ENCODE data around the gene GPC6.

GPC6 gene

DNA sequence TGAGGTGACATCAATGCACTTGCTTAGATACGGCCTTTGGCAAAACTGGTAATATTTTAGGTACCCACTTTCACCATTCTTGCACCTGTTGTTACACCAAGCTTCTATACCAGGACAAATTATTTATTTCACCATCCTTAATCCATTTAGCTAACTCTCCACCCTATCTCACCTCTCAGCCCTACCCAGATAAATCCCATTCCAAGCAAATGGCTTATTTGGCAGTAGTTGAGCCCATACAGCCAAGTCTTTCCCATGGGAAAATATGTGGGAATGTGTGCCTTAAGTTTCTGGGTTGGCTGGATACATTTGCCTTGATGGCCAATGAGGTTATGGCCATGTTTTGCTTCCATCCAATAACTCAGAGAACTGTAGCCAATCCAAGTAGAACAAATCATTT is 551.9 kb downstream of the GPC6 start:
- peaks cover 6% of the 10 kb centered on the region for H3K4me1 ChIP-seq
- in situ Hi-C loops (cut with MboI; ENCODE audit: low sequenced_read_pairs), result no loop called here
- H3K27me3 ChIP-seq (ENCODE audit: low read depth), result no peaks in the 10 kb centered on the region
- no peak overlapping the region for H3K4me3 ChIP-seq
- H3K9me3 ChIP-seq, result no peaks in the 10 kb centered on the region
- DNase-seq (ENCODE audit: low spot score in 2 of 2), result no peak
- H3K36me3 ChIP-seq (replicated peaks), result no peaks in the 10 kb centered on the region

DNA sequence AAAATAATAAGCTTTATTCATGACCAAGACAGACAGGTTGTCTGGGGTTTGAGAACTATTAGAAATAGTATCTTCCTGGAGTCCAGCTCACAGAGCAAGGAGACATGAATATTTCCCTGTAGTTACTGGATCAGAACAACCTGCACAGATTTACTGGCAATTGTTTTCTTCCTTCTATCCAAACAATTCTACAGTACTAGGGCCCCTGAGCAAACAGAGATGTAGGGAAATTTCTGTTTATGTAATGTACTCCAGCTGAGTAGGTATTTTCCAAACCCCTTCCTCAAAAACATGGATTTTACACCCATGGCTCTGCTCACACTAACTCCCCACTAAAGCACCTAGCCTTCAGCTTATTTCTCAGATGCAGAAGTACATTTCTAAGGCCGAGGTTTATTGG is 557.6 kb downstream of the GPC6 start:
- in situ Hi-C loops (cut with MboI; ENCODE audit: low sequenced_read_pairs), result no loop called here
- no peak overlapping the region for H3K4me3 ChIP-seq
- no peak for DNase-seq (ENCODE audit: low spot score in 2 of 2)
- H3K36me3 ChIP-seq (replicated peaks), result no peaks in the 10 kb centered on the region
- no peaks in the 10 kb centered on the region for H3K9me3 ChIP-seq
- peaks cover 9% of the 10 kb centered on the region for H3K4me1 ChIP-seq
- H3K27me3 ChIP-seq (ENCODE audit: low read depth), result no peaks in the 10 kb centered on the region

DNA sequence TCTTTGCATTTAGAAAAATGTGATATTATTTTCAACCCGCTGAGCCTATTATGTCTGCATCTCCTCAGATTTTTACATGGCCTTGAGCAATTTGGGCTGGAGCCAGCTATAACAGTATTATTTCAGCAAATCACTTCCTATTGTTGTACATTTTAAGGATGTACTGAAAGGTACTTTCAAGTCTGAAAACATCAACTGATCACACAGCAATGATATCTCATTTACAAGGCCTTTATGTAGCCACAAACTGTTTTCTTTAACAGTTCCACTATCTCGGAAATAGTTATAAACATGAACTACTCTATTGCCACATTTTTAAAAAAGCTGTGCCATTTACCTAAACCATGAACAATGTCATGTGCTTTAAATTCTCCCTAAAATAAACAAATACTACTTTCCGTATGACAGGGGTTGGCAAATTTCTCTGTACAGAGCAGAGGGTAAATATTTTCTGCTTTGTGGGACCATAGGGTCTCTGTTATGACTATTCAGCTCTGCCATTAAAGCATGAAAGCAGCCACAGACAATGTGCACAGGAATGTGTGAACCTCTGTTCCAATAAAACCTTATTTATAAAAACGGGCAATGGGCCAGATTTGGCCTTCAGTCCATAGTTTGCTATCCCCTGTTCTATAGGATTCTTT is 560.4 kb downstream of the GPC6 start:
- peak; percentile 40 to 62 for DNase-seq (ENCODE audit: low spot score in 2 of 2)
- in situ Hi-C loops (cut with MboI; ENCODE audit: low sequenced_read_pairs), result no loop called here
- Histone ChIP-seq H3K4me1 (peaks cover 9% of the 10 kb centered on the region), H3K27me3 (ENCODE audit: low read depth) (no peaks in the 10 kb centered on the region), H3K4me3 (no peak overlapping the region), H3K9me3 (no peaks in the 10 kb centered on the region), H3K36me3 (replicated peaks) (no peaks in the 10 kb centered on the region)

DNA sequence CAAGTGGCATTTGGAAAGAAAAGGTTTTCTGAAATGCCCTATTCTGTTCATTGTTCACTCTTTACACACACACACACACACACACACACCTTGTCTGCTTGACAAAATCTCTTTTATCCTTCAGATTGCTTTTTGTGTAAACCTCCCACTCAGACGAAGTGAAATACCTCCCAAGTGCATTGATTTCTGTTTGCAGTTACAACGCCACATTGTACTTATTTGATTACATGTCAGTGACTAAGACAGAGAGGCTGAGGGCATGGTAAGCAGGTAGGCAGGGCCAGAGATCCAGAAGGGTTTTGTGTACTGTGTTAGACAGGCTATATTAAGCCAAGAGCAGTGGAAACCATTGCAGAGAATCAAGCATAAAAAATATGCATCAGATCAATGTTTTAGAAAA is 561.8 kb downstream of the GPC6 start:
- Histone ChIP-seq H3K4me3 (no peak overlapping the region), H3K9me3 (no peaks in the 10 kb centered on the region), H3K27me3 (ENCODE audit: low read depth) (no peaks in the 10 kb centered on the region), H3K4me1 (peaks cover 9% of the 10 kb centered on the region), H3K36me3 (replicated peaks) (no peaks in the 10 kb centered on the region)
- in situ Hi-C loops (cut with MboI; ENCODE audit: low sequenced_read_pairs), result no loop called here
- DNase-seq (ENCODE audit: low spot score in 2 of 2), result no peak

DNA sequence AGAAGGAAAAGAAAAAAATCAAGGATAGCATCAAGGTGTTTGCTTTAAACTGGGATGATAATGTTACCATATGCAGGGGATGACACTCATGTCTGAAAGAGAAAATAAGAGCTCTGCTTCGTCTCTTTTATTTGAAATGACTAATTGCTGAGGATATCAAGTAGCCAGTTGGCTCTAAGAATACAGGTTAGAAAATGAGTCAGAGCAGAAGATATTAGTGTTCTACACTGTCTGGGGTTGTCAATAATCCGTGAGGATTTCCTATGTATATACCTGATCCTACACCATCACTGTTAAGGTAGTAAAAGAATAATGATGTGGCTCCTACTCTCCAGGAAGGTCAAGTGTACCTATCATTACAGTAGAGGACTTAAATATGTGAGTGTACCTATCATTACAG is 562.5 kb downstream of the GPC6 start:
- H3K4me1 ChIP-seq, result peaks cover 9% of the 10 kb centered on the region
- H3K27me3 ChIP-seq (ENCODE audit: low read depth), result no peaks in the 10 kb centered on the region
- H3K36me3 ChIP-seq (replicated peaks), result no peaks in the 10 kb centered on the region
- in situ Hi-C loops (cut with MboI; ENCODE audit: low sequenced_read_pairs), result no loop called here
- H3K9me3 ChIP-seq, result no peaks in the 10 kb centered on the region
- no peak for DNase-seq (ENCODE audit: low spot score in 2 of 2)
- no peak overlapping the region for H3K4me3 ChIP-seq

DNA sequence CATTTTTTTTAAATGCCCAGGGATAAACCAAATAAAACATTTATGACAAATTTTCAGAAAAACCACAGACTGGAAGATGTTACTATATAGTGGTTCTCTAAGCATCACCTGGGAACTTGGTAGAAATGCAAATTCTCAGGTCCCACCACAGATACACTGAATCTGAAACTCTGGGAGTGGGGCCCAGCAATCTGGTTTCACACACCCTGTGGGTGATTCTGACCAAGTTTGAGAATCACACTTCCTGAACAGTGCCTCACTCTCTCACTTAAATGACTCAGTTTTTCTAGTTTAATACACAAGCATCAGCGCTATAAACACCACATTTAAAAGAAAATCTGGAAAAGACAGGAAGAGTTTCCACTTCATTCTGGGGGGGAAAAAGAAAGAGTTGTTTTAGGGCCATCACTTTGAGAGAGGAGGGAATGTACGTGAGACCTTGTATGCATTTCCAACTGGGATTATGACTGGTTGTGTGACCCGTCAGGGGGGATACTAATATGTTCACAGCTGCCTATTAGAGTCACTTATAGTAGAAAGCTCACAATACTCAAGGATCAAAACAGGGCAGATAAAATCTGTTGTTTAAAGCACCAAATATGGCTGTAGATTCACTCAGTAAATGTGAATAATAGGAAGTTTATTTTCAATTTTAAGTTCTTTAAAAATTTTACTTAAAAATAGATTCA is 567.7 kb downstream of the GPC6 start:
- in situ Hi-C loops (cut with MboI; ENCODE audit: low sequenced_read_pairs), result no loop called here
- Histone ChIP-seq H3K4me3 (no peak overlapping the region), H3K9me3 (no peaks in the 10 kb centered on the region), H3K4me1 (peaks cover 10% of the 10 kb centered on the region), H3K27me3 (ENCODE audit: low read depth) (no peaks in the 10 kb centered on the region), H3K36me3 (replicated peaks) (no peaks in the 10 kb centered on the region)
- no peak for DNase-seq (ENCODE audit: low spot score in 2 of 2)

DNA sequence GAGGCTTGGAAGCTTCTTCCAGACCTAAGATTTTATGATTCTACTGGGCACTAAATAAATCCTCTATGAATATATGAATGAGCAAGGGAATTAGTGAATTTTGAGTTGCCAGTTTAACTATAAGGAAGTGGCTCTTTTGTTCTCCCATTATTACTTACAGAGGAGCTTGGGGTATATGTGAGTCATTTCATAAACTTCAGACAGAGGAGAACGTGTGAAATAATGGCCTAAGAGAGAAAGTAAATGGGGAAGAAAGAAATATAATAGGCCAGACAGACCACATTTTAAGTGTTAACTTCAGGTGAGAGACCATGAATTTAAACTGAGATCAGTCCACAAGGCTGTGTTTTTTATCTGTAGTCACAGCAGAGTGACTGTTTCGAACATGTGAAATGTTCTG is 570.9 kb downstream of the GPC6 start:
- in situ Hi-C loops (cut with MboI; ENCODE audit: low sequenced_read_pairs), result no loop called here
- no peaks in the 10 kb centered on the region for H3K27me3 ChIP-seq (ENCODE audit: low read depth)
- no peaks in the 10 kb centered on the region for H3K36me3 ChIP-seq (replicated peaks)
- DNase-seq (ENCODE audit: low spot score in 2 of 2), result no peak
- no peak overlapping the region for H3K4me3 ChIP-seq
- peaks cover 10% of the 10 kb centered on the region for H3K4me1 ChIP-seq
- H3K9me3 ChIP-seq, result no peaks in the 10 kb centered on the region

DNA sequence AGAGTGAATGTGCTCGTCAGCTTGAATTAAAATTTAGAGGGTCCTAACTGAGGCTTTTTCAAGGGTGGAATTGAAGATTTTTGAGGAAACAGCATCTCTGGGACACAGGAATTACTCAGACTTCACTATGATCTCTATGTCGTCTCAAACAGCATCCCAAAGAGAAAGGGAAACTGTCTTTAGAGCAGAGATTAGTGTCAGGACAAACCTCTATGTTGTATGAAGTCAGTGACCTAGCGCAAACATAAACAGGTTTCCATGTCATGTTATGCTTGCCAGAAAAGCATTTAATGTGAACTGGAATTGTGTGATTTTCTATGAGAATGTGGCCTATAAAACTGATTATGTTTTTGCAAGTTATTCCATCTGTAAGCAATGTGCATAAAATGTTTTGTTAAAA is 573.7 kb downstream of the GPC6 start:
- in situ Hi-C loops (cut with MboI; ENCODE audit: low sequenced_read_pairs), result no loop called here
- Histone ChIP-seq H3K36me3 (replicated peaks) (no peaks in the 10 kb centered on the region), H3K27me3 (ENCODE audit: low read depth) (no peaks in the 10 kb centered on the region), H3K9me3 (no peaks in the 10 kb centered on the region), H3K4me3 (no peak overlapping the region), H3K4me1 (peaks cover 13% of the 10 kb centered on the region)
- DNase-seq (ENCODE audit: low spot score in 2 of 2), result no peak

DNA sequence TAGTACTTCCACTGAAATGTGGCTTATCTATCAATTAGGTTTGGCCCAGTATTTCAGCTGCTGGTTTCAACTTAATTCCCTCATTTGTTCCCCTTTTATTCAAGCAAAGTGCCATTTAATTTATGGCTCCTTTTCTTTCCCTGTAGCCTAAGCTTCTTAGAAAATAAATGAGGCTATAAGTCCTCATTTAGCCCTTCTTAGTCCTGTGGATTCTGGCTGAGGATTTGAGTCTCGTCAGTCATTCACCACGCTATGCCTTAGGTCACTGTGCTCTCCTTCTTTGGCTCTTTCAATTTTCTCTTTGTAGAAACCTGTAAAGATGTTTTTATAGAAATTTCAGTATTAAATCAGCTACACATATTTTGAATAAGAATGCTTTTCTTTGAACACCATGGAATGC is 579.1 kb downstream of the GPC6 start:
- H3K27me3 ChIP-seq (ENCODE audit: low read depth), result no peaks in the 10 kb centered on the region
- in situ Hi-C loops (cut with MboI; ENCODE audit: low sequenced_read_pairs), result no loop called here
- H3K36me3 ChIP-seq (replicated peaks), result no peaks in the 10 kb centered on the region
- no peak overlapping the region for H3K4me3 ChIP-seq
- H3K4me1 ChIP-seq, result peaks cover 34% of the 10 kb centered on the region
- H3K9me3 ChIP-seq, result no peaks in the 10 kb centered on the region
- peak; percentile 69 to 99 for DNase-seq (ENCODE audit: low spot score in 2 of 2)

DNA sequence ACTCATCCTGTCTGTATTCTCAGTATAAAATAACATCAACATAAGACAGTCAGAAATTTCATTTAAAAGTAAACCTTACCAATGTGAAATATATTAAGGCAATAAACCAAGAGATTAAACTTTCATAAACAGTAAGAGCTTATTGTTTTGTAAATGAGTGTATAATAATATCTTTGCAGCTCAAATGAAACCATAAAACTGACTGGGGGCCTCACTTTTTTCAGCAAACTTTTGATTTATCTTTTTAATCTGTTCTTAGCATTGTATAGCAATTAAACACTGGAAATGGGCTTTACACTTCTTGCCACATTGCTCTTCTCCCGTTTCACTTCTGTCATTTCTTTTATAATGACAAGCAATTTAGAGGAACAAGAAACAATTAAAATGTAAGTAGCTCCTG is 580.3 kb downstream of the GPC6 start:
- no peaks in the 10 kb centered on the region for H3K36me3 ChIP-seq (replicated peaks)
- DNase-seq (ENCODE audit: low spot score in 2 of 2), result peak in 1 of 2 experiments; percentile 68
- peaks cover 40% of the 10 kb centered on the region for H3K4me1 ChIP-seq
- in situ Hi-C loops (cut with MboI; ENCODE audit: low sequenced_read_pairs), result no loop called here
- no peaks in the 10 kb centered on the region for H3K27me3 ChIP-seq (ENCODE audit: low read depth)
- H3K4me3 ChIP-seq, result no peak overlapping the region
- no peaks in the 10 kb centered on the region for H3K9me3 ChIP-seq

DNA sequence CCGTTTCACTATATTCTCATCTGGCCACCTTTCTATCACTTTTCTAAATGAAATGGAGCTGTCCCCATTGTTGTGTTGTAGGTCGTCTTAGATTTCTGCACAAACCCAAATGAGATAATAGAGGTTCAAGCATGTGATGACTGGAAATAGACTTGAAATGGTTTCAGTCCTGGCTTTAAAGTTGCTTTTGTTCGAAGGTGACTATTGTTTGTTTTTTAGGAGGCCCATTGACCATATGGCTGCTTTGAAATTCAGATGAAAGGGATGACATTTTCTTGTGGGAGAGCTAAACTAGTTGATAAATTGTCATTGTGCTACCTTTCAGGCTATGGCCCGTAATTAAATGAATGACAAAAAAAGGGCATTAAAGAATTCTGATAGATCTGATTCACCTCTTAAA is 583.7 kb downstream of the GPC6 start:
- in situ Hi-C loops (cut with MboI; ENCODE audit: low sequenced_read_pairs), result no loop called here
- Histone ChIP-seq H3K4me3 (no peak overlapping the region), H3K36me3 (replicated peaks) (no peaks in the 10 kb centered on the region), H3K9me3 (no peaks in the 10 kb centered on the region), H3K27me3 (ENCODE audit: low read depth) (no peaks in the 10 kb centered on the region), H3K4me1 (peaks cover 38% of the 10 kb centered on the region)
- DNase-seq (ENCODE audit: low spot score in 2 of 2), result peak in 1 of 2 experiments; percentile 93

DNA sequence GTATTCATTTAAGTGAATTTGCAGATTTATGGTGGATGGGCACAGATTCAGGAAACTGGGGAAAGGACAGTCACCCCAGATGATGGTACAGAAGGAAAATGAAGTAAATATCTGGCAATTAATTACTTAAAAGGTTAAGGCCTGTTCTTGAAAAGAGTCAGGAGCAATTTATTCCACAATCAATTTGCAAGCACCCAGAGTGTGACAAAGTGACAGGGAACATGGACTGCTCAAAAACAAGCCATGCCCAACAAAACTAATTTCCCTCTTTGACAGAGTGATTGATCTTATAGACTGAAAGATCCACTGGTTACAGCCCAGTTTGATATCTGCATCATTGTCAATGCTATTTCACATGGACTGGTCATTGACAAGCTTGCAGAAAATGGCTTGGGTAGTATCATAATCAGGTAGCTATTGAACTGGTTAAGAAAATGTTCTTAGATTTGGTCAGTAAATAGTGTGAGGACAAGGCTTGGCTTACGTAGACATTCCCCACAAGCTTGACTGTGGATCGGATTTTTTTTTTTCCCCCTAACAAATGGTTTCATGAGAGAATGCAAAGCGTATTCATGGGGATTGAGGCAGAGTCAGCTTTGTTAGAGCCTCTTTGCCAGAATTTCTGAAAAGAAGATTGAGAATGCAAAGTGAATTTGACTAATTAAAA is 584.6 kb downstream of the GPC6 start:
- H3K27me3 ChIP-seq (ENCODE audit: low read depth), result no peaks in the 10 kb centered on the region
- H3K4me3 ChIP-seq, result no peak overlapping the region
- H3K4me1 ChIP-seq, result peaks cover 34% of the 10 kb centered on the region
- no peaks in the 10 kb centered on the region for H3K9me3 ChIP-seq
- in situ Hi-C loops (cut with MboI; ENCODE audit: low sequenced_read_pairs), result no loop called here
- DNase-seq (ENCODE audit: low spot score in 2 of 2), result no peak
- no peaks in the 10 kb centered on the region for H3K36me3 ChIP-seq (replicated peaks)

DNA sequence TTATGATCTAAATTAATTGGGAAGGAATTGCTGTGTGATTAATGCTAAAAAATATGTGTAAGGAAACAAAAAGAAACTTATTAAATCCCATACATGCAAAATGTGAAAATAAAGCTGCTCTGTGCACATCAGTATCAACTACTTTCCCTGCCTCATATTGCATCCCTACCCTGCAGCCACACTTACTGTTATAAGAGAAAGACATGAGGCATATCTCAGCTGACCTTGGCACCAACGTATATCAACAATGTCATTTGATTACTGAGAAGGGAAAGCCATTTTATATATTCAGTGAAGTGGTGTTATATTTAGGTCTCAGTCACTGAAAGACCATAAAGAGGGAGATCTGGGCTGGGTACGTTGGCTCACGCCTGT is 585.1 kb downstream of the GPC6 start:
- Histone ChIP-seq H3K9me3 (no peaks in the 10 kb centered on the region), H3K36me3 (replicated peaks) (no peaks in the 10 kb centered on the region), H3K27me3 (ENCODE audit: low read depth) (no peaks in the 10 kb centered on the region), H3K4me1 (peaks cover 28% of the 10 kb centered on the region), H3K4me3 (no peak overlapping the region)
- in situ Hi-C loops (cut with MboI; ENCODE audit: low sequenced_read_pairs), result no loop called here
- no peak for DNase-seq (ENCODE audit: low spot score in 2 of 2)

DNA sequence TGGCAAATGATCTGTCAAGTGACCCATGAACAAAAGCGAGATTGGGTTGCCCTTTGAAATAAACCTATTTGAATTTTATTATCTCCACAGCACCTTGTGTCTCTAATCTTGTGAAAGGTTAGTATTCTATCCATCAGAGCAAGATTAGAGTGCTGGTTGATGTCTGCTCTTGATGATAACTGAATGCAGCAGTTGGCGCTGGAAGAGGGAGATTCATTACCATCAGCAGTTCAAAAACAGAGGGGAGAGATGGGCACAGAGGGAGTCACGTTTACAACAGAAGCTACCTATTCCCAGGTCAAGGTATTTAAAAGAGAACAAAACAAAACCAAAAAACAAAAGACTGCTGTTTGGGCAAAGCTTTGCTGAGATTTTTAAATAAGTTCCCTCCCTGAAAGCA is 588.1 kb downstream of the GPC6 start:
- H3K9me3 ChIP-seq, result no peaks in the 10 kb centered on the region

More for the DNA sequence above, 588.1 kb downstream of the GPC6 start:
- no peak for DNase-seq (ENCODE audit: low spot score in 2 of 2)
- H3K36me3 ChIP-seq (replicated peaks), result no peaks in the 10 kb centered on the region
- in situ Hi-C loops (cut with MboI; ENCODE audit: low sequenced_read_pairs), result no loop called here
- H3K4me3 ChIP-seq, result no peak overlapping the region
- H3K27me3 ChIP-seq (ENCODE audit: low read depth), result no peaks in the 10 kb centered on the region
- peaks cover 14% of the 10 kb centered on the region for H3K4me1 ChIP-seq

Measured in HAP-1 (cell line).